GM23338 (cell line): ENCODE results near the gene SENP8. TPM values are rescaled to one million over a fixed set of nuclear protein-coding genes. Genes with fewer than 3 reads are reported as not detected.

ENCODE experiments used
- ATAC-seq: fragments of 200-7000 bp; cut with Tn5 transposase; 3 replicates; pipeline ENCODE4 v1.9.1; 2020
- DNase-seq: peaks from one replicate; pipeline ENCODE4 v3.0.0-alpha.2; 2015; ENCODE audit warnings: low spot score
- H2AFZ ChIP-seq: fragments of 200-600 bp; sonication (generic); 2 replicates; pipeline ENCODE4 v1.8.0; 2016; ENCODE audit warnings: antibody characterized with exemption, mild to moderate bottlenecking, moderate library complexity
- H3F3A ChIP-seq: fragments of 200-600 bp; sonication (generic); replicated peaks from 2 replicates; pipeline ENCODE4 v1.8.0; 2017; ENCODE audit warnings: antibody characterized with exemption, mixed run types, low read depth
- H3K27ac ChIP-seq: fragments of 200-600 bp; sonication (generic); 2 replicates; pipeline ENCODE4 v1.6.1; 2016; ENCODE audit warnings: low read depth
- H3K27me3 ChIP-seq: fragments of 200-600 bp; sonication (generic); 2 replicates; pipeline ENCODE4 v1.8.0; 2016; ENCODE audit warnings: mild to moderate bottlenecking, mixed run types, moderate library complexity; ENCODE audit not compliant: insufficient read depth
- H3K36me3 ChIP-seq: fragments of 200-600 bp; sonication (generic); 2 replicates; pipeline ENCODE4 v1.8.0; 2016; ENCODE audit warnings: mild to moderate bottlenecking; ENCODE audit not compliant: insufficient read depth
- H3K4me1 ChIP-seq: fragments of 200-600 bp; sonication (generic); 2 replicates; pipeline ENCODE4 v1.8.0; 2016; ENCODE audit warnings: mild to moderate bottlenecking, moderate library complexity; ENCODE audit not compliant: insufficient read depth
- H3K4me2 ChIP-seq: fragments of 200-600 bp; sonication (generic); 2 replicates; pipeline ENCODE4 v1.7.1; 2017; ENCODE audit warnings: mixed run types
- H3K4me3 ChIP-seq: fragments of 200-600 bp; sonication (generic); 2 replicates; pipeline ENCODE4 v1.6.1; 2016; ENCODE audit warnings: mixed run types
- H3K79me2 ChIP-seq: fragments of 200-600 bp; sonication (generic); replicated peaks from 2 replicates; pipeline ENCODE4 v1.8.0; 2017; ENCODE audit warnings: mild to moderate bottlenecking; ENCODE audit not compliant: insufficient read depth
- H3K9me2 ChIP-seq: fragments of 200-600 bp; sonication (generic); 2 replicates; pipeline ENCODE4 v1.8.0; 2017; ENCODE audit not compliant: insufficient read depth
- H4K20me1 ChIP-seq: fragments of 200-600 bp; sonication (generic); replicated peaks from 2 replicates; pipeline ENCODE4 v1.8.0; 2017; ENCODE audit warnings: mild to moderate bottlenecking; ENCODE audit not compliant: insufficient read depth
- H3K27ac Mint-ChIP-seq: 2 replicates; pipeline ENCODE4 v1.8.0; 2020; ENCODE audit warnings: inconsistent platforms, mild to moderate bottlenecking, moderate library complexity, mixed read lengths
- H3K27me3 Mint-ChIP-seq: 3 replicates; pipeline ENCODE4 v1.8.0; 2022; ENCODE audit warnings: low read depth, mild to moderate bottlenecking, moderate library complexity, mixed read lengths, inconsistent platforms; ENCODE audit not compliant: insufficient read depth, poor library complexity
- H3K36me3 Mint-ChIP-seq: 3 replicates; pipeline ENCODE4 v1.8.0; 2021; ENCODE audit warnings: low read depth, mild to moderate bottlenecking, inconsistent platforms, moderate library complexity, mixed read lengths
- H3K4me1 Mint-ChIP-seq: 3 replicates; pipeline ENCODE4 v1.8.0; 2020; ENCODE audit warnings: mild to moderate bottlenecking, inconsistent platforms, mixed read lengths
- H3K4me3 Mint-ChIP-seq: 3 replicates; pipeline ENCODE4 v1.8.0; 2021; ENCODE audit warnings: moderate library complexity, mild to moderate bottlenecking, inconsistent platforms, mixed read lengths
- H3K9me3 Mint-ChIP-seq: 3 replicates; pipeline ENCODE4 v1.8.0; 2020; ENCODE audit warnings: moderate library complexity, mild to moderate bottlenecking, inconsistent platforms, mixed read lengths
- CREB1 ChIP-seq: fragments of 250-450 bp; sonication (Bioruptor Pico); IDR thresholded peaks from 2 replicates; pipeline ENCODE4 v1.5.0; 2020; ENCODE audit warnings: low read depth, mild to moderate bottlenecking, moderate library complexity
- EZH2 ChIP-seq: fragments of 200-600 bp; sonication (generic); IDR thresholded peaks from one replicate; pipeline ENCODE4 v1.8.0; 2017; ENCODE audit warnings: antibody characterized with exemption, mild to moderate bottlenecking, low read depth; ENCODE audit not compliant: unreplicated experiment
- EZH2phosphoT487 ChIP-seq: fragments of 200-600 bp; sonication (generic); IDR thresholded peaks from one replicate; pipeline ENCODE4 v1.8.1; 2018; ENCODE audit warnings: antibody characterized with exemption; ENCODE audit not compliant: unreplicated experiment
- NANOG ChIP-seq: IDR thresholded peaks from 2 replicates; pipeline ENCODE4 v1.6.1; 2016; ENCODE audit warnings: antibody characterized with exemption, borderline replicate concordance
- POLR2AphosphoS5 ChIP-seq: IDR thresholded peaks from 2 replicates; pipeline ENCODE4 v1.6.1; 2016; ENCODE audit warnings: antibody characterized with exemption, low read depth
- ZNF114 ChIP-seq: fragments of 250-450 bp; sonication (Bioruptor Pico); IDR thresholded peaks from 2 replicates; pipeline ENCODE4 v1.5.0; 2020; ENCODE audit warnings: mild to moderate bottlenecking, moderate library complexity
- ZNF331 ChIP-seq: fragments of 250-450 bp; sonication (Bioruptor Pico); IDR thresholded peaks from 2 replicates; pipeline ENCODE4 v1.5.0; 2020; ENCODE audit warnings: low read depth, mild to moderate bottlenecking, moderate library complexity
- polyA plus RNA-seq: library from polyadenylated mRNA; unstranded; fragments of >200 nt; fragmentation: Nextera tagmentation; extraction: Ambion mirVana; gene quantifications from 2 replicates; pipeline ENCODE4 v1.2.1, GENCODE V29; 2016
- total RNA-seq: library from RNA; depleted of rRNA; stranded (reverse); fragments of >200 nt; shearing (Covaris generic); gene quantifications from 2 replicates; pipeline ENCODE4 v1.2.3, GENCODE V29; 2014
- TF ChIP-seq, protein P1 (sequence below): fragments of 250-450 bp; sonication (Bioruptor Pico); IDR thresholded peaks from 2 replicates; pipeline ENCODE4 v1.5.0; 2020; ENCODE audit warnings: mild to moderate bottlenecking, moderate library complexity
- TF ChIP-seq, protein P2 (sequence below): IDR thresholded peaks from one replicate; pipeline ENCODE4 v1.6.1; 2018; ENCODE audit warnings: antibody characterized with exemption; ENCODE audit not compliant: unreplicated experiment

The SENP8 gene
- total and polyA plus RNA-seq, 2 experiments from 2014 or later, result 3.1 to 7.7 TPM

- TF ChIP-seq, protein P1, sequence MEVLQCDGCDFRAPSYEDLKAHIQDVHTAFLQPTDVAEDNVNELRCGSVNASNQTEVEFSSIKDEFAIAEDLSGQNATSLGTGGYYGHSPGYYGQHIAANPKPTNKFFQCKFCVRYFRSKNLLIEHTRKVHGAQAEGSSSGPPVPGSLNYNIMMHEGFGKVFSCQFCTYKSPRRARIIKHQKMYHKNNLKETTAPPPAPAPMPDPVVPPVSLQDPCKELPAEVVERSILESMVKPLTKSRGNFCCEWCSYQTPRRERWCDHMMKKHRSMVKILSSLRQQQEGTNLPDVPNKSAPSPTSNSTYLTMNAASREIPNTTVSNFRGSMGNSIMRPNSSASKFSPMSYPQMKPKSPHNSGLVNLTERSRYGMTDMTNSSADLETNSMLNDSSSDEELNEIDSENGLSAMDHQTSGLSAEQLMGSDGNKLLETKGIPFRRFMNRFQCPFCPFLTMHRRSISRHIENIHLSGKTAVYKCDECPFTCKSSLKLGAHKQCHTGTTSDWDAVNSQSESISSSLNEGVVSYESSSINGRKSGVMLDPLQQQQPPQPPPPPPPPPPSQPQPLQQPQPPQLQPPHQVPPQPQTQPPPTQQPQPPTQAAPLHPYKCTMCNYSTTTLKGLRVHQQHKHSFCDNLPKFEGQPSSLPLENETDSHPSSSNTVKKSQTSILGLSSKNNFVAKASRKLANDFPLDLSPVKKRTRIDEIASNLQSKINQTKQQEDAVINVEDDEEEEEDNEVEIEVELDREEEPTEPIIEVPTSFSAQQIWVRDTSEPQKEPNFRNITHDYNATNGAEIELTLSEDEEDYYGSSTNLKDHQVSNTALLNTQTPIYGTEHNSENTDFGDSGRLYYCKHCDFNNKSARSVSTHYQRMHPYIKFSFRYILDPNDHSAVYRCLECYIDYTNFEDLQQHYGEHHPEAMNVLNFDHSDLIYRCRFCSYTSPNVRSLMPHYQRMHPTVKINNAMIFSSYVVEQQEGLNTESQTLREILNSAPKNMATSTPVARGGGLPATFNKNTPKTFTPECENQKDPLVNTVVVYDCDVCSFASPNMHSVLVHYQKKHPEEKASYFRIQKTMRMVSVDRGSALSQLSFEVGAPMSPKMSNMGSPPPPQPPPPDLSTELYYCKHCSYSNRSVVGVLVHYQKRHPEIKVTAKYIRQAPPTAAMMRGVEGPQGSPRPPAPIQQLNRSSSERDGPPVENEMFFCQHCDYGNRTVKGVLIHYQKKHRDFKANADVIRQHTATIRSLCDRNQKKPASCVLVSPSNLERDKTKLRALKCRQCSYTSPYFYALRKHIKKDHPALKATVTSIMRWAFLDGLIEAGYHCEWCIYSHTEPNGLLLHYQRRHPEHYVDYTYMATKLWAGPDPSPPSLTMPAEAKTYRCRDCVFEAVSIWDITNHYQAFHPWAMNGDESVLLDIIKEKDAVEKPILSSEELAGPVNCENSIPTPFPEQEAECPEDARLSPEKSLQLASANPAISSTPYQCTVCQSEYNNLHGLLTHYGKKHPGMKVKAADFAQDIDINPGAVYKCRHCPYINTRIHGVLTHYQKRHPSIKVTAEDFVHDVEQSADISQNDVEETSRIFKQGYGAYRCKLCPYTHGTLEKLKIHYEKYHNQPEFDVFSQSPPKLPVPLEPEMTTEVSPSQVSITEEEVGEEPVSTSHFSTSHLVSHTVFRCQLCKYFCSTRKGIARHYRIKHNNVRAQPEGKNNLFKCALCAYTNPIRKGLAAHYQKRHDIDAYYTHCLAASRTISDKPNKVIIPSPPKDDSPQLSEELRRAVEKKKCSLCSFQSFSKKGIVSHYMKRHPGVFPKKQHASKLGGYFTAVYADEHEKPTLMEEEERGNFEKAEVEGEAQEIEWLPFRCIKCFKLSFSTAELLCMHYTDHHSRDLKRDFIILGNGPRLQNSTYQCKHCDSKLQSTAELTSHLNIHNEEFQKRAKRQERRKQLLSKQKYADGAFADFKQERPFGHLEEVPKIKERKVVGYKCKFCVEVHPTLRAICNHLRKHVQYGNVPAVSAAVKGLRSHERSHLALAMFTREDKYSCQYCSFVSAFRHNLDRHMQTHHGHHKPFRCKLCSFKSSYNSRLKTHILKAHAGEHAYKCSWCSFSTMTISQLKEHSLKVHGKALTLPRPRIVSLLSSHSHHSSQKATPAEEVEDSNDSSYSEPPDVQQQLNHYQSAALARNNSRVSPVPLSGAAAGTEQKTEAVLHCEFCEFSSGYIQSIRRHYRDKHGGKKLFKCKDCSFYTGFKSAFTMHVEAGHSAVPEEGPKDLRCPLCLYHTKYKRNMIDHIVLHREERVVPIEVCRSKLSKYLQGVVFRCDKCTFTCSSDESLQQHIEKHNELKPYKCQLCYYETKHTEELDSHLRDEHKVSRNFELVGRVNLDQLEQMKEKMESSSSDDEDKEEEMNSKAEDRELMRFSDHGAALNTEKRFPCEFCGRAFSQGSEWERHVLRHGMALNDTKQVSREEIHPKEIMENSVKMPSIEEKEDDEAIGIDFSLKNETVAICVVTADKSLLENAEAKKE (CRISPR knock-in tag), result no peak
- TF ChIP-seq NANOG (no peak), EZH2phosphoT487 (no peak), ZNF331 (no peak), POLR2AphosphoS5 (no peak), ZNF114 (CRISPR knock-in tag) (no peak)
These were observed 58.5 kb downstream of the SENP8 start (continued) for GRCh38 chr15:72176743-72177142.

DNA sequence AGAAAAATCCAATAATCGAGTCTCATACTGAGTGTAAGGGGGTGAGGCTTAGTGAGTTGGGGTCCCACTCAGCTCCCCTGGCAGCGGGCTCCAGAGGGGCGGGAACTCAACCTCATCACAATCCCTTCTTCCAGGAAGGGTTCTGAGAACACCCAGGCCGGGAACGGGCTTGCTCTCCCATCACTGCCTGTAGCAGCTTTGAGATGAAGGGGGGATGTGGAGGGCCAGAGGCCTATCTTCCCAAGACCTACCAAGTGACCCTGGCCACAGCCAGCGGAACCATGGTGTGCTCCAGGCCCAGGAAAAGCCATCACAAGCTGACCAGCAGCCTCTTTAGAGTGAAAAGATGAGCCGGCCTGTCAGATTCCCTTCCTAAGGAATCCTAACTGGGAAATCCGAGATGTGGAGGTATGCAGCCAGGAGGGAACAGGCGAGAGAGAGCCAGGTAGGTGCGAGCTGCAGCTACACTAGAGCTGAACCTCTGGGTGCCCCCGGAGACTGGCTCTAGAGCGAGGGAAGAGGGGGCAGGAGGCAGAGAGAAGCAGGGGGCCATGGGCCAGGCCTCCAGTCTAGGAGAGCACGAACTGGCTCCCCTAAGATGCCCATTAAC is 60.9 kb downstream of the SENP8 start:
- Histone ChIP-seq H3K27me3 (peaks cover 11% of the 10 kb centered on the region; the same call in 1 of the 2 replicates), H2AFZ (no peak overlapping the region), H3K4me1 (no peaks in the 10 kb centered on the region), H3F3A (0 out of 2 replicates have a peak, but pooled peaks cover 6% of the 10 kb centered on the region), H3K4me3 (no peak overlapping the region), H3K79me2 (no peaks in the 10 kb centered on the region), H3K27ac (peak overlapping the region; percentile 26; the same call in 1 of the 2 replicates), H4K20me1 (no peaks in the 10 kb centered on the region), H3K9me2 (no peaks in the 10 kb centered on the region), H3K36me3 (no peaks in the 10 kb centered on the region), H3K4me2 (no peak overlapping the region)
- H3K27ac Mint-ChIP-seq, result no peak overlapping the region
- H3K9me3 Mint-ChIP-seq, result no peaks in the 10 kb centered on the region; the same call in 2 of the 3 replicates
- DNase-seq (peak; percentile 23), ATAC-seq (peak; percentile 10; the same call in 2 of the 3 replicates)
- no peak overlapping the region for H3K4me3 Mint-ChIP-seq
- peaks cover 16% of the 10 kb centered on the region for H3K27me3 Mint-ChIP-seq
- no peaks in the 10 kb centered on the region for H3K36me3 Mint-ChIP-seq
- peaks cover 27% of the 10 kb centered on the region for H3K4me1 Mint-ChIP-seq
- TF ChIP-seq, protein P2, sequence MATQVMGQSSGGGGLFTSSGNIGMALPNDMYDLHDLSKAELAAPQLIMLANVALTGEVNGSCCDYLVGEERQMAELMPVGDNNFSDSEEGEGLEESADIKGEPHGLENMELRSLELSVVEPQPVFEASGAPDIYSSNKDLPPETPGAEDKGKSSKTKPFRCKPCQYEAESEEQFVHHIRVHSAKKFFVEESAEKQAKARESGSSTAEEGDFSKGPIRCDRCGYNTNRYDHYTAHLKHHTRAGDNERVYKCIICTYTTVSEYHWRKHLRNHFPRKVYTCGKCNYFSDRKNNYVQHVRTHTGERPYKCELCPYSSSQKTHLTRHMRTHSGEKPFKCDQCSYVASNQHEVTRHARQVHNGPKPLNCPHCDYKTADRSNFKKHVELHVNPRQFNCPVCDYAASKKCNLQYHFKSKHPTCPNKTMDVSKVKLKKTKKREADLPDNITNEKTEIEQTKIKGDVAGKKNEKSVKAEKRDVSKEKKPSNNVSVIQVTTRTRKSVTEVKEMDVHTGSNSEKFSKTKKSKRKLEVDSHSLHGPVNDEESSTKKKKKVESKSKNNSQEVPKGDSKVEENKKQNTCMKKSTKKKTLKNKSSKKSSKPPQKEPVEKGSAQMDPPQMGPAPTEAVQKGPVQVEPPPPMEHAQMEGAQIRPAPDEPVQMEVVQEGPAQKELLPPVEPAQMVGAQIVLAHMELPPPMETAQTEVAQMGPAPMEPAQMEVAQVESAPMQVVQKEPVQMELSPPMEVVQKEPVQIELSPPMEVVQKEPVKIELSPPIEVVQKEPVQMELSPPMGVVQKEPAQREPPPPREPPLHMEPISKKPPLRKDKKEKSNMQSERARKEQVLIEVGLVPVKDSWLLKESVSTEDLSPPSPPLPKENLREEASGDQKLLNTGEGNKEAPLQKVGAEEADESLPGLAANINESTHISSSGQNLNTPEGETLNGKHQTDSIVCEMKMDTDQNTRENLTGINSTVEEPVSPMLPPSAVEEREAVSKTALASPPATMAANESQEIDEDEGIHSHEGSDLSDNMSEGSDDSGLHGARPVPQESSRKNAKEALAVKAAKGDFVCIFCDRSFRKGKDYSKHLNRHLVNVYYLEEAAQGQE, result no peak
- TF ChIP-seq EZH2 (no peak), CREB1 (CRISPR knock-in tag) (no peak), ZNF114 (CRISPR knock-in tag) (no peak), POLR2AphosphoS5 (no peak)
